HCT116 (cell line): ENCODE data around the gene RAD21L1. TPM values are rescaled to one million over a fixed set of nuclear protein-coding genes. Genes with fewer than 3 reads are reported as not detected.

ENCODE experiments used
- ATAC-seq: fragments of 200-7000 bp; cut with Tn5 transposase; 2 replicates; pipeline ENCODE4 v1.9.1; 2020; ENCODE audit warnings: mild to moderate bottlenecking, moderate library complexity
- BruUV-seq: library from RNA; stranded (reverse); fragments of 400-500 nt; replicated peaks from 2 replicates; lab custom pipeline; 2021; lab: Mats Ljungman, UMichigan
- CTCF ChIA-PET: fragments of 300-600 bp; sonication (Branson Sonifier 250); formaldehyde crosslinking; loops from one replicate; lab custom pipeline; 2021; ENCODE audit warnings: antibody characterized with exemption; lab: Charles Lee
- POLR2A ChIA-PET: fragments of 300-600, 350-600 bp; sonication (Branson Sonifier 250); formaldehyde crosslinking; loops from one replicate; lab custom pipeline; 2021; ENCODE audit warnings: antibody characterized with exemption; lab: Charles Lee
- RAD21 ChIA-PET, 2 experiments: fragments of 300-600 bp; sonication (Branson Sonifier 250); formaldehyde crosslinking; loops; one replicate each; lab custom pipeline; 2023; ENCODE audit warnings: low total read pairs in 2 of 2; ENCODE audit not compliant: uncharacterized antibody in 2 of 2, unreplicated experiment in 2 of 2, low non-redundant PET in 1 of 2; lab: Charles Lee
- DNase-seq: peaks from one replicate; pipeline ENCODE4 v3.0.0-alpha.2; 2010; ENCODE audit warnings: low read depth, low spot score
- H2AFZ ChIP-seq: fragments of 200-600 bp; shearing (Covaris generic), sonication (generic); 2 replicates; pipeline ENCODE4 v1.6.1; 2017; ENCODE audit warnings: low read depth, mixed run types, mixed read lengths, antibody characterized with exemption, low read length; ENCODE audit not compliant: poor library complexity, severe bottlenecking
- H3K27ac ChIP-seq: 2 replicates; pipeline ENCODE4 v1.5.1; 2012; ENCODE audit warnings: low read depth, low read length
- H3K27me3 ChIP-seq: fragments of 200-600 bp; sonication (generic); 2 replicates; pipeline ENCODE4 v1.6.1; 2016; ENCODE audit warnings: mixed run types, low read length, mixed read lengths; ENCODE audit not compliant: insufficient read depth
- H3K36me3 ChIP-seq, 2 experiments: fragments of 200-500 bp in 1 of 2; fragments of 200-600 bp in 1 of 2; sonication (Bioruptor generic) in 1 of 2; sonication (generic) in 1 of 2; 2 replicates each; pipeline versions ENCODE4 v1.5.1 to v1.6.1; 2014 to 2016; ENCODE audit warnings: low read length in 2 of 2, inconsistent platforms in 1 of 2, mixed read lengths in 1 of 2, mixed run types in 1 of 2; ENCODE audit not compliant: insufficient read depth in 2 of 2, control insufficient read depth in 1 of 2
- H3K4me1 ChIP-seq, 2 experiments: fragments of 200-600 bp in 1 of 2; sonication (generic) in 1 of 2; 2 replicates each; pipeline versions ENCODE4 v1.5.1 to v1.6.1; 2012 to 2017; ENCODE audit warnings: low read length in 2 of 2, inconsistent platforms in 1 of 2, mild to moderate bottlenecking in 1 of 2, mixed read lengths in 1 of 2, mixed run types in 1 of 2, moderate library complexity in 1 of 2; ENCODE audit not compliant: insufficient read depth in 2 of 2, control insufficient read depth in 1 of 2
- H3K4me2 ChIP-seq: fragments of 200-600 bp; sonication (generic); 2 replicates; pipeline ENCODE4 v1.6.1; 2017; ENCODE audit warnings: mixed run types, low read length, mixed read lengths
- H3K4me3 ChIP-seq, 2 experiments: fragments of 200-600 bp in 1 of 2; sonication (generic) in 1 of 2; replicated peaks in 1 of 2; 2 replicates each; pipeline ENCODE4 v1.5.1; 2011 to 2016; ENCODE audit warnings: low read length in 2 of 2, control low read depth in 1 of 2, low read depth in 1 of 2, mild to moderate bottlenecking in 1 of 2, mixed read lengths in 1 of 2, mixed run types in 1 of 2
- H3K79me2 ChIP-seq: fragments of 200-600 bp; sonication (generic); 2 replicates; pipeline ENCODE4 v1.6.1; 2017; ENCODE audit warnings: mild to moderate bottlenecking, mixed run types, low read length, moderate library complexity, mixed read lengths; ENCODE audit not compliant: insufficient read depth
- H3K9ac ChIP-seq: fragments of 200-600 bp; sonication (generic); 2 replicates; pipeline ENCODE4 v1.6.1; 2016; ENCODE audit warnings: low read length, mixed read lengths
- H3K9me2 ChIP-seq: fragments of 200-600 bp; sonication (generic), shearing (Covaris generic); 2 replicates; pipeline ENCODE4 v1.6.1; 2017; ENCODE audit warnings: mixed run types, mild to moderate bottlenecking, moderate library complexity; ENCODE audit not compliant: insufficient read depth
- H3K9me3 ChIP-seq, 2 experiments: fragments of 200-500 bp in 1 of 2; fragments of 200-600 bp in 1 of 2; sonication (Bioruptor generic) in 1 of 2; sonication (generic) in 1 of 2; 2 replicates each; pipeline ENCODE4 v1.6.1; 2014 to 2017; ENCODE audit warnings: low read length in 2 of 2, mixed read lengths in 2 of 2, inconsistent platforms in 1 of 2, low read depth in 1 of 2, mild to moderate bottlenecking in 1 of 2, mixed run types in 1 of 2, moderate library complexity in 1 of 2; ENCODE audit not compliant: control insufficient read depth in 1 of 2, insufficient read depth in 1 of 2
- H4K20me1 ChIP-seq: fragments of 200-600 bp; sonication (generic), shearing (Covaris generic); 2 replicates; pipeline ENCODE4 v1.6.1; 2017; ENCODE audit warnings: mixed run types, mild to moderate bottlenecking, moderate library complexity; ENCODE audit not compliant: insufficient read depth
- ELF1 ChIP-seq: IDR thresholded peaks from 2 replicates; pipeline ENCODE4 v1.6.1; 2012; ENCODE audit warnings: low read depth, borderline replicate concordance
- intact Hi-C: fragments of 100-400 bp; cut with micrococcal nuclease; formaldehyde crosslinking; loops from 2 replicates; pipeline ENCODE4 v1.10.0; 2022
- total RNA-seq: library from RNA; stranded (reverse); gene quantifications from one replicate; pipeline ENCODE4 v1.2.1, GENCODE V29; 2021; ENCODE audit not compliant: unreplicated experiment
- TF ChIP-seq, protein P1 (sequence below): IDR thresholded peaks from 2 replicates; pipeline ENCODE4 v1.6.1; 2011; ENCODE audit warnings: mild to moderate bottlenecking, low read length, moderate library complexity; ENCODE audit not compliant: insufficient replicate concordance; ENCODE audit errors: extremely low read depth
- TF ChIP-seq, protein P2 (sequence below): IDR thresholded peaks from 2 replicates; pipeline ENCODE4 v1.6.1; 2012

The RAD21L1 gene
- total RNA-seq, 1 experiment from 2014 or later = 0.17 TPM

GRCh38 chr20:1225263-1225782, 521 bp upstream of the RAD21L1 start (continued):
- TF ChIP-seq, protein P1, sequence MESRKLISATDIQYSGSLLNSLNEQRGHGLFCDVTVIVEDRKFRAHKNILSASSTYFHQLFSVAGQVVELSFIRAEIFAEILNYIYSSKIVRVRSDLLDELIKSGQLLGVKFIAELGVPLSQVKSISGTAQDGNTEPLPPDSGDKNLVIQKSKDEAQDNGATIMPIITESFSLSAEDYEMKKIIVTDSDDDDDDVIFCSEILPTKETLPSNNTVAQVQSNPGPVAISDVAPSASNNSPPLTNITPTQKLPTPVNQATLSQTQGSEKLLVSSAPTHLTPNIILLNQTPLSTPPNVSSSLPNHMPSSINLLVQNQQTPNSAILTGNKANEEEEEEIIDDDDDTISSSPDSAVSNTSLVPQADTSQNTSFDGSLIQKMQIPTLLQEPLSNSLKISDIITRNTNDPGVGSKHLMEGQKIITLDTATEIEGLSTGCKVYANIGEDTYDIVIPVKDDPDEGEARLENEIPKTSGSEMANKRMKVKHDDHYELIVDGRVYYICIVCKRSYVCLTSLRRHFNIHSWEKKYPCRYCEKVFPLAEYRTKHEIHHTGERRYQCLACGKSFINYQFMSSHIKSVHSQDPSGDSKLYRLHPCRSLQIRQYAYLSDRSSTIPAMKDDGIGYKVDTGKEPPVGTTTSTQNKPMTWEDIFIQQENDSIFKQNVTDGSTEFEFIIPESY = no peak
- TF ChIP-seq, protein P2, sequence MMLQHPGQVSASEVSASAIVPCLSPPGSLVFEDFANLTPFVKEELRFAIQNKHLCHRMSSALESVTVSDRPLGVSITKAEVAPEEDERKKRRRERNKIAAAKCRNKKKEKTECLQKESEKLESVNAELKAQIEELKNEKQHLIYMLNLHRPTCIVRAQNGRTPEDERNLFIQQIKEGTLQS = no peak
- TF ChIP-seq, all 23 proteins: peak for 0

DNA sequence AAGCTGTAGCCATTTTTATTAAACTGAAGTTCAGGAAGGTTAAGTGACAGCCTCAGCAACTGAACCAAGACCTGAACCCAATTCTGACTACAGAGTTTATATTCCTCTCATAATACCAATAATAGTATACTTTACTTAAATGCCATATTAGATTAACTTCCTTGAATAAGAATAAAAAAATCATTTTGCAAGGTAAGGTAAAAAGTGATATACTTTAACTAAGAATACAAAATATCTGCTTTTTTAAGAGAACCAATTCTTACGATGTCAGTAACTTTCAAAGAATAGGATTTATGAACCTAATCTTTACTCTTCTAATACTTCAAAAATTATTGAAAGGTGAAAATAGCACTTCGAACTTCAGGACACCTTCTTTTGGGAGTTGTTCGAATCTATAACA, 3.7 kb downstream of the RAD21L1 start:
- H3K27ac ChIP-seq = no peak overlapping the region
- H4K20me1 ChIP-seq = no peaks in the 10 kb centered on the region
- no peaks in the 10 kb centered on the region for H3K9me2 ChIP-seq
- BruUV-seq = no TSS peak
- H3K9me3 ChIP-seq = no peaks in the 10 kb centered on the region
- ATAC-seq (no peak), DNase-seq (no peak)
- no peaks in the 10 kb centered on the region for H3K36me3 ChIP-seq
- no peak overlapping the region for H3K4me3 ChIP-seq
- no peaks in the 10 kb centered on the region for H3K27me3 ChIP-seq
- H2AFZ ChIP-seq = no peak overlapping the region
- intact Hi-C loops = no loop called here
- ChIA-PET RAD21 (no interaction called here), POLR2A (no interaction called here), CTCF (no interaction called here)
- H3K4me1 ChIP-seq = peaks cover 6 to 18% of the 10 kb centered on the region in 2 experiments
- TF ChIP-seq ELF1 = no peak
- no peak overlapping the region for H3K4me2 ChIP-seq
- no peaks in the 10 kb centered on the region for H3K79me2 ChIP-seq
- H3K9ac ChIP-seq = no peak overlapping the region
